HepG2 (cell line): Measurements from ENCODE around the gene ZNF212. TPM values are rescaled to one million over a fixed set of nuclear protein-coding genes. Genes with fewer than 3 reads are reported as not detected.

Experiments
- CTCF ChIP-seq: sonication (generic); formaldehyde crosslinking; IDR thresholded peaks from 2 replicates; pipeline ENCODE4 v1.5.0; 2020; ENCODE audit warnings: mild to moderate bottlenecking, missing genetic modification reagents, moderate library complexity
- GFI1 ChIP-seq: sonication (generic); formaldehyde crosslinking; IDR thresholded peaks from 2 replicates; pipeline ENCODE4 v1.5.0; 2020; ENCODE audit warnings: missing genetic modification reagents, mild to moderate bottlenecking, borderline replicate concordance
- IRF9 ChIP-seq: sonication (generic); formaldehyde crosslinking; IDR thresholded peaks from 2 replicates; pipeline ENCODE4 v1.8.0; 2022; ENCODE audit warnings: missing genetic modification reagents, mild to moderate bottlenecking, borderline replicate concordance
- MYPOP ChIP-seq: sonication (generic); formaldehyde crosslinking; IDR thresholded peaks from 2 replicates; pipeline ENCODE4 v1.8.1; 2023; ENCODE audit warnings: mild to moderate bottlenecking, moderate library complexity, missing genetic modification reagents
- NFYB ChIP-seq: sonication (generic); formaldehyde crosslinking; IDR thresholded peaks from 2 replicates; pipeline ENCODE4 v1.4.0; 2020; ENCODE audit warnings: missing genetic modification reagents
- NFYC ChIP-seq: IDR thresholded peaks from 2 replicates; pipeline ENCODE4 v1.6.1; 2016; ENCODE audit warnings: missing genetic modification reagents, missing compliant biosample characterization
- PCBP2 ChIP-seq: fragments of 200-400 bp; formaldehyde crosslinking; optimal IDR thresholded peaks from 2 replicates; pipeline ENCODE3; 2018; ENCODE audit warnings: low read length, low read depth; ENCODE audit not compliant: poor library complexity, severe bottlenecking
- PHF21A ChIP-seq: sonication (generic); formaldehyde crosslinking; IDR thresholded peaks from 2 replicates; pipeline ENCODE4 v1.5.0; 2020; ENCODE audit warnings: mild to moderate bottlenecking, missing genetic modification reagents
- RBFOX2 ChIP-seq: fragments of 200-400 bp; formaldehyde crosslinking; IDR thresholded peaks from 2 replicates; pipeline ENCODE4 v1.6.1; 2017; ENCODE audit warnings: low read depth, mild to moderate bottlenecking, low read length
- SRF ChIP-seq: IDR thresholded peaks from 2 replicates; pipeline ENCODE4 v1.6.1; 2011; ENCODE audit warnings: mild to moderate bottlenecking, low read depth, low read length, moderate library complexity
- TAF15 ChIP-seq: fragments of 200-400 bp; formaldehyde crosslinking; IDR thresholded peaks from one replicate; pipeline ENCODE4 v1.6.1; 2018; ENCODE audit warnings: mild to moderate bottlenecking, low read depth, low read length; ENCODE audit not compliant: poor library complexity, severe bottlenecking
- ZBTB3 ChIP-seq: sonication (generic); formaldehyde crosslinking; IDR thresholded peaks from 2 replicates; pipeline ENCODE4 v1.4.0; 2020; ENCODE audit warnings: low read depth, mild to moderate bottlenecking, moderate library complexity, missing genetic modification reagents, borderline replicate concordance
- ZNF225 ChIP-seq: sonication (generic); formaldehyde crosslinking; IDR thresholded peaks from 2 replicates; pipeline ENCODE4 v1.4.0; 2020; ENCODE audit warnings: mild to moderate bottlenecking, missing genetic modification reagents
- ZNF256 ChIP-seq: sonication (generic); formaldehyde crosslinking; conservative IDR thresholded peaks from 2 replicates; pipeline ENCODE4 v1.4.0; 2020; ENCODE audit warnings: missing genetic modification reagents
- ZNF512B ChIP-seq: sonication (generic); formaldehyde crosslinking; IDR thresholded peaks from 2 replicates; pipeline ENCODE4 v1.5.1; 2020; ENCODE audit warnings: missing genetic modification reagents, mild to moderate bottlenecking, borderline replicate concordance
- ZNF709 ChIP-seq: sonication (generic); formaldehyde crosslinking; IDR thresholded peaks from 2 replicates; pipeline ENCODE4 v1.5.0; 2020; ENCODE audit warnings: mild to moderate bottlenecking, missing genetic modification reagents
- polyA plus RNA-seq, 8 experiments: library from polyadenylated mRNA; depleted of rRNA in 3 of 8; stranded (reverse) in 7 of 8; unstranded in 1 of 8; fragments of >200 nt; fragmentation: Illumina TruSeq in 4 of 8; extraction: Trizol in 4 of 8; gene quantifications; 2 replicates each; pipeline versions ENCODE4 v1.2.1 to v1.2.3, GENCODE V29; 2011 to 2016; ENCODE audit warnings: low read depth in 4 of 8, missing spikeins in 1 of 8, mixed read lengths in 1 of 8; ENCODE audit not compliant: insufficient read depth in 1 of 8
- total RNA-seq, 5 experiments: library from RNA; depleted of rRNA; stranded (reverse); fragments of >200 nt; fragmentation: Illumina TruSeq; extraction: Trizol; gene quantifications; 2 replicates each; pipeline ENCODE4 v1.2.3, GENCODE V29; 2016; ENCODE audit warnings: low read depth in 1 of 5

ZNF212 gene
- total and polyA plus RNA-seq, 2 of the 13 experiments (the other 11 are each of a cell fraction or from before 2014, with no cell fraction given), result 2.6 to 3.8 TPM

- no peak for TF ChIP-seq ZNF512B
- TF ChIP-seq ZNF225 (CRISPR knock-in tag), result no peak
- TF ChIP-seq ZBTB3 (CRISPR knock-in tag), result no peak
- TF ChIP-seq PCBP2, result no peak
- TF ChIP-seq GFI1, result no peak
- TF ChIP-seq NFYB (CRISPR knock-in tag), result no peak
- TF ChIP-seq RBFOX2, result no peak
- TF ChIP-seq NFYC (CRISPR knock-in tag), result no peak
- TF ChIP-seq PHF21A (CRISPR knock-in tag), result no peak
- TF ChIP-seq SRF, result no peak
- no peak for TF ChIP-seq ZNF256 (CRISPR knock-in tag)
- TF ChIP-seq IRF9 (CRISPR knock-in tag), result no peak
- TF ChIP-seq TAF15, result no peak
- no peak for TF ChIP-seq CTCF (CRISPR knock-in tag)
- TF ChIP-seq MYPOP (CRISPR knock-in tag), result no peak
- TF ChIP-seq ZNF709 (CRISPR knock-in tag), result no peak
Measured at GRCh38 chr7:149229526-149229925, 9.9 kb upstream of the ZNF212 start (continued).
